ENCODE data around the gene INO80C. TPM values are rescaled to one million over a fixed set of nuclear protein-coding genes. Genes with fewer than 3 reads are reported as not detected.
"Not testable (repeated sequence)": the region's sequence is repeated elsewhere in the genome, so short reads cannot be mapped to it uniquely, and the experiment has no call there.

The INO80C gene
- total RNA-seq, 4 donors from 2014 or later = 13.2 to 30.1 (median 17.9) TPM

DNA sequence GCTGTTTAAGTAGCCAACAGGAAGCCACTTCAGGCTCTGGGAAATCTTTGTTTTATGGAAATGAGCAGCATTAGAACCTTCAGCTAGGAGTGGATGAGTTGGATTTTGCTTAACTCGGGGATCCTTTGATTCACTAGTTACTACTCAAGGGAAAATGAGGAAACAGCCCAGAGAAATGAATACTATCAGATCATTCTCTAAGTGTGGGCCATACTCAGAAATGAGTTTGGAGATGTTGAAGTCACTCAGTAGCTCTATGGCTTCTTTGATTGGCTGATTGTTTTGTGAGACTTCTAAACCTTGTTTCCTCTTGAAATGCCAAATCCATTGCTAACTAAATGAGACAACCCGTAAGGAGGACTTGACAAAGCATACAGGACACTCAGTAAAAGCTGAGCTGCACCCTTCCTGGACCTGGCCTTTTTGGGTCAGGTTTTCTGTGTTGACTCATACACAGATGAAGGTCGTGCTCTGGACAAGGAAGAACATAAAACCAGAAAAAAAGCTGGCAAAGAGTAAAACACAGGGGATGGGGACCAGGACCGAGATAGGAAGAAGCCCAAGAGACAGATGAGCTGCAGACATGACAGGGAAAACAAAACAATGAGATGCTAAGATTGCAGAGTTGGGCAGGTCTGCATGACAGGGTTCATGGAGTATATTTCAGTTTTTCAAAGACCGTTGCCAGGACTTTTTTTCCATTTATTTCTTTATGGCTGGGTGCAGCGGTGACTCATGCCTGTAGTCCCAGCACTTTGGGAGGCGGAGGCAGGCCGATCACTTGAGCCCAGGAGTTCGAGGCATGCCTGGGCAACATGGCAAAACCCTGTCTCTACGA is 41.6 kb downstream of the INO80C start:
- intact Hi-C loops (cut with DNase I) = no loop called here
- Histone ChIP-seq H3K4me3 (no peak overlapping the region), H3K36me3 (no peaks in the 10 kb centered on the region), H3K9me3 (no peaks in the 10 kb centered on the region), H3K27me3 (no peaks in the 10 kb centered on the region), H3K4me1 (peaks cover 0 to 70% (median 43%) of the 10 kb centered on the region in 3 donors), H3K27ac (peak overlapping the region; percentile 27 to 75 (median 69))
- 42% methylated on average over 8 to 10 of the region's 10 CpGs for WGBS, 2 donors
- DNase-seq = no peak
- no peak for TF ChIP-seq POLR2A (IDR thresholded peaks at IDR 0.05)
- TF ChIP-seq, protein P1, sequence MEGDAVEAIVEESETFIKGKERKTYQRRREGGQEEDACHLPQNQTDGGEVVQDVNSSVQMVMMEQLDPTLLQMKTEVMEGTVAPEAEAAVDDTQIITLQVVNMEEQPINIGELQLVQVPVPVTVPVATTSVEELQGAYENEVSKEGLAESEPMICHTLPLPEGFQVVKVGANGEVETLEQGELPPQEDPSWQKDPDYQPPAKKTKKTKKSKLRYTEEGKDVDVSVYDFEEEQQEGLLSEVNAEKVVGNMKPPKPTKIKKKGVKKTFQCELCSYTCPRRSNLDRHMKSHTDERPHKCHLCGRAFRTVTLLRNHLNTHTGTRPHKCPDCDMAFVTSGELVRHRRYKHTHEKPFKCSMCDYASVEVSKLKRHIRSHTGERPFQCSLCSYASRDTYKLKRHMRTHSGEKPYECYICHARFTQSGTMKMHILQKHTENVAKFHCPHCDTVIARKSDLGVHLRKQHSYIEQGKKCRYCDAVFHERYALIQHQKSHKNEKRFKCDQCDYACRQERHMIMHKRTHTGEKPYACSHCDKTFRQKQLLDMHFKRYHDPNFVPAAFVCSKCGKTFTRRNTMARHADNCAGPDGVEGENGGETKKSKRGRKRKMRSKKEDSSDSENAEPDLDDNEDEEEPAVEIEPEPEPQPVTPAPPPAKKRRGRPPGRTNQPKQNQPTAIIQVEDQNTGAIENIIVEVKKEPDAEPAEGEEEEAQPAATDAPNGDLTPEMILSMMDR (IDR thresholded peaks at IDR 0.05) = no peak

DNA sequence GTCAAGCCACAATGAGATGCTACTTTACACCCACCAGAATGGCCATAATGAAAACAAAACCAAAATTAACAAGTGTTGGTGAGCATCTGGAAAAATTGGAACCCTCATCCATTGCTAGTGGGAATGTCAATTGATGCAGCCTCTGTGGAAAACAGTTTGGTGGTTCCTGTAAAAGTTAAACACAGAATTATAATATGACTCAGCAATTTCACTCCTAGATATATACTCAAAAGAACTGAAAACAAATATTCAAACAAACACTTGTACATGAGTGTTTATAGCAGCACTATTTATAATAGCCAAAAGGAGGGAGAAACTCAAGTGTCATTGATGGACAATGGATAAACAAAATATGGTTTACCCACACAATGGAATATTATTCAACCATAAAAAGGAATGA is 43.0 kb downstream of the INO80C start:
- intact Hi-C loops (cut with DNase I) = no loop called here
- Histone ChIP-seq H3K4me3 (no peak overlapping the region), H3K9me3 (no peaks in the 10 kb centered on the region), H3K27me3 (no peaks in the 10 kb centered on the region), H3K4me1 (peaks cover 0 to 57% (median 32%) of the 10 kb centered on the region in 3 donors), H3K36me3 (no peaks in the 10 kb centered on the region), H3K27ac (peak overlapping the region in 3 of 4 donors; percentile 65 to 75 (median 73))
- TF ChIP-seq, protein P1 (IDR thresholded peaks at IDR 0.05) = no peak
- TF ChIP-seq POLR2A (IDR thresholded peaks at IDR 0.05) = no peak
- DNase-seq = no peak

DNA sequence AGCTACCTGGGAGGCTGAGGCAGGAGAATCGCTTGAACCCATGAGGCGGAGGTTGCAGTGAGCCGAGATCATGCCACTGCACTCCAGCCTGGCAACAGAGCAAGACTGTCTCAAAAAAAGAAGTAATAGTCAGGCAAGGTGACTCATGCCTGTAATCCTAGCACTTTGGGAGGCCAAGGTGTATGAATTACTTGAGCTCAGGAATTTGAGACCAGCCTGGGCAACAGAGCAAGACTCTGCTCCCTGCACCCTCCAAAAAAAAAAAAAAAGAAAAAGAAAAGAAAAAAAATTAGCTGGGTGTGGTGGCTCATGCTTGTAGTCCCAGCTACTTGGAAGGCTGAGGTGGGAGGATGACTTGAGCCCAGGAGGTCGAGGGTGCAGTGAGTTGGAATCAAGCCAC is 44.7 kb downstream of the INO80C start:
- H3K9me3 ChIP-seq; intact Hi-C loops (cut with DNase I); H3K36me3 ChIP-seq; DNase-seq; H3K4me3 ChIP-seq; H3K27me3 ChIP-seq: not testable (repeated sequence)
- H3K27ac ChIP-seq = peak overlapping the region in 1 of 4 donors; percentile 35
- WGBS, 2 donors = 47 to 50% methylated on average over 4 of the region's 4 CpGs
- H3K4me1 ChIP-seq = peaks cover 0 to 48% (median 18%) of the 10 kb centered on the region in 3 donors

DNA sequence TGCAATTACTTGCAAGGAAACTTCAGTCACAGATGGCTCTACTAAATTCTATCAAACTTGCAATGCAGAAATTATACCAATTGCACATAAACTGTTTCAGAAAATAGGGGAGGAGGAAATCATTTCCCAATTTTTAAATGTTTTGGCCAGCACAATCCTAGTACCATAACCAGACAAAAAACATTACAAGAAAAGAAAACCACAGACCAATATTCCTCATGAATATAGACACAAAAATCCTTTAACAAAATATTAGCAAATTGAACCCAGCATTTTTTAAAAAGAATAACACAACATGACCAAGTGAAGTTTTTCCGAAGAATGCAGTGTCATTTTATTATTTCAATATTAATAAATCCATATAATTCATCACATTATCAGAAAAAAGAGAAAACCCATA is 45.8 kb downstream of the INO80C start:
- no peaks in the 10 kb centered on the region for H3K36me3 ChIP-seq
- H3K4me3 ChIP-seq = no peak overlapping the region
- no peaks in the 10 kb centered on the region for H3K27me3 ChIP-seq
- H3K27ac ChIP-seq = no peak overlapping the region
- DNase-seq = no peak
- intact Hi-C loops (cut with DNase I) = no loop called here
- peaks cover 0 to 40% (median 13%) of the 10 kb centered on the region in 3 donors for H3K4me1 ChIP-seq
- H3K9me3 ChIP-seq = no peaks in the 10 kb centered on the region
- no peak for TF ChIP-seq POLR2A (IDR thresholded peaks at IDR 0.05)
- TF ChIP-seq, protein P1 (IDR thresholded peaks at IDR 0.05) = no peak
- 88 to 91% methylated on average over 1 of the region's 1 CpG for WGBS, 2 donors

DNA sequence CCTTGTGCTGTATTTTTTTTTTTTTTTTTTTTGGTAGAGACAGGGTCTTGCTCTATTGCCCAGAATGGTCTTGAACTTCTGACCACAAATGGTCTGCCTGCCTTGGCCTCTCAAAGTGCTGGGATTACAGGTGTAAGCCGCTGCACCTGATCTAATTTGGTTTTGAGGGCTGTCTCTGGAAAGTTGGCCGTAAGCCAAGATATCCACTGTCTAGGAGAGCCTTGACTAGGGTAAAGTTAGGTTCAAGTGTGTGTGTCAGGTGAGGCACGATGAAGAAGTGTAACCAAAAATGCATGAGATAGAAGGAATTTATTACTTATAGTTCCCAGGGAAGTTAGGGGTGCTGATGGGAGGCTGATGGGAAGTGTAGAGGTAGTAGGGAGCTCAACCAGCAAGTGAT is 46.7 kb downstream of the INO80C start:
- Histone ChIP-seq H3K9me3 (no peaks in the 10 kb centered on the region), H3K36me3 (no peaks in the 10 kb centered on the region), H3K27me3 (no peaks in the 10 kb centered on the region), H3K27ac (no peak overlapping the region), H3K4me1 (peaks cover 0 to 31% (median 10%) of the 10 kb centered on the region in 3 donors), H3K4me3 (no peak overlapping the region)
- WGBS, 2 donors = 83% methylated on average over 3 of the region's 3 CpGs
- intact Hi-C loops (cut with DNase I) = no loop called here
- no peak for DNase-seq
- no peak for TF ChIP-seq POLR2A (IDR thresholded peaks at IDR 0.05)
- TF ChIP-seq, protein P1 (IDR thresholded peaks at IDR 0.05) = no peak

All from esophagus squamous epithelium (tissue), 5 donors.